Stimulated activated CD8-positive, alpha-beta memory T cell treated with anti-CD3 and anti-CD28 coated beads, Interleukin-15, amount 100 ng/mL, for 1 hour (primary cell): Measurements from ENCODE around the gene PSG3.
"Not testable (repeated sequence)": the region's sequence is repeated elsewhere in the genome, so short reads cannot be mapped to it uniquely, and the experiment has no call there.

Experiments used
- DNase-seq: peaks from one replicate; pipeline ENCODE4 v3.0.0-alpha.2; 2020; ENCODE audit warnings: low read depth

The PSG3 gene

DNA sequence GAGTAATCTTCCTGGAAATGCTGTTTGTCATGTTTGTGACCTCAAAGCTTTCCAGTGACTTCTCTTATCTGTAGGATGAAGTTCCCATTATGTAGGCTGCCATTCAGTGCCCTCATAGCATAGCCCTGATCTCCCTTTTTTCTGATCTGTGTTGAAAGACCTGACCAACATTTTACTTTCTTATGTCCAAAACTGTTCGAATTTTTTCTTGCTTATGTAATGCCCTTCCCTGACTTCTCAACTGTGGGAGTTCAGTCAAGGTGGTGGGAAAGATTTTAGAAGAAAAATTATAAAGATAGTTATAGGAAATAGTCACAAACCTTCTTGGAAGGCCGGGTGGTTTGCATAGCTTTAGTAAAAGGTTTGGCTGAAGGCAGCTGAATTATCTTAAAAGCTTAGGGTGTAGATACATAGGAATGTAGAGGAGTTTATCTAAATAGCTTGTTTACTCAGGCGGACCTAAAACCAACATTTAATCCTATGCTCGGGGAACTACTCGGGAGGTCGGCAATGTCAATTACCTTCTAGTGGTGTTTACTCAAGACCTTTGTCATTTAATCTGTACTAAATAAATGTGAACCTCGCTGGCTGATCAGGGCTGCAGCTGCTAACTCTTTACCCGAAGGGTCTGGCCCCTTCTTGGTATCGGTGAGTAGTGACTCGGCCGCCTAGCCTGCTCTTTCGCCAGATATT is 44.3 kb downstream of the PSG3 start:
- no peak for DNase-seq

DNA sequence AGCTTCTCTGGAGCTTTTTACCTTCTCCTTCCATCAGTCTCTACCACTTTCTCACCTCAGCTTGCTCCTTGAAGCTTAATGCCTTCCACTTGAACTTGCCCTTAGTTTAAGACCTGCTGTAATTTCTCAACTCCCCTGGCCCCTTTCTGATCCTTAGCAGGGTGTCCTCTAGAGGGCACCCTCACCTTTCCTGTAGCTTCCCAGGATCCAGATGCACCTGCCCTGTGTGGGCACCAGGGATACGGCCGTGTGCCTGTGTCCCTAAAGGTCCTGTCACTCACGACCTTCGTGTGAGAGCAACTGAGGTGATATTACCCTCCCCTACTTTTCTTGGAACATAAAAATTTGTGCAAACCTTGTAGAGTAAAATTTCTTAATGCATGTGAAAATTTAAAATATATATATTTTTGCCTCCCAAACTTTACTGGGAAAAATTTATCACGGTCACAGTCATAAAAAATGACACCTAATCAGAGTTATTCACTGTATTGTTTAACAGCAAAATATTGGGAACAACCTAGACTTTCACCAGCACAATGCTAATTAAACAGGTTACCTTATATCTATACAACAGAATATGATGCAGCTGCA is 46.4 kb downstream of the PSG3 start:
- DNase-seq: no peak

DNA sequence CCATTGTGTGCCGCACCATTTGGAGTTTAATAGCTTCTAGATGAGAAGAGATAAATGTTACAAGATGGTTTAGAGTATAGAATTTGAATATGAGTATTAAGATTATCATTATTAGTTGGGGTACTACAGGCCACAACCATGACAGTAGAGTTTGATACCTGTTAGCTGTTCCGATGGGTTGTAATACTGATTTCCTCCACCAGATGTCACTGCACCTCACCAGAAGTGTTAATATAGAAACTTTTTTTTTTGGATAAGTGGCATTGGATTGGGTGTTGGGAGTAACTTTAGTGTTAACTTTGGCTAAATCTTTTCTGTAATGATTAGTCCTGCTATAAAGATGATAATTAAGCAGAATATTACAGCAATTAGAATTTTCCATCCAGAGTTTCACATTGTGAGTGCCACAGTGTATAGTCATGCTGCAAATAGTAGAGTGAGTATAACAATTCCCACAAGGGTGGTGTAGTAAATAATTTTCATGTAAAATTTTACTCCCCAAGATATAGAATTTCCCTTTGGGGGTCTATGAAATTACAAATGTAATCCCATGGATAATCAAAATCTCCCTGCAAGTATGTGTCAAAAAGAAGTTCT is 56.3 kb downstream of the PSG3 start:
- DNase-seq: no peak

DNA sequence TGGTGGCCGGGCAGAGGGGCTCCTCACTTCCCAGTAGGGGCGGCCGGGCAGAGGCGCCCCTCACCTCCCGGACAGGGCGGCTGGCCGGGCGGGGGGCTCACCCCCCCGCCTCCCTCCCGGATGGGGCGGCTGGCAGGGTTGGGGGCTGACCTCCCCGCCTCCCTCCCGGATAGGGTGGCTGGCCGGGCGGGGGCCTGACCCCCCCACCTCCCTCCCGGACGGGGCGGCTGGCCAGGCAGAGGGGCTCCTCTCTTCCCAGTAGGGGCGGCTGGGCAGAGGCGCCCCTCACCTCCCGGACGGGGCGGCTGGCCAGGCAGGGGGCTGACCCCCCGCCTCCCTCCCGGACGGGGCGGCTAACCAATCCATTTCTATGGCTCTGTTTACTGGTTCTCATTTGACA is 64.0 kb downstream of the PSG3 start:
- not testable (repeated sequence) for DNase-seq

DNA sequence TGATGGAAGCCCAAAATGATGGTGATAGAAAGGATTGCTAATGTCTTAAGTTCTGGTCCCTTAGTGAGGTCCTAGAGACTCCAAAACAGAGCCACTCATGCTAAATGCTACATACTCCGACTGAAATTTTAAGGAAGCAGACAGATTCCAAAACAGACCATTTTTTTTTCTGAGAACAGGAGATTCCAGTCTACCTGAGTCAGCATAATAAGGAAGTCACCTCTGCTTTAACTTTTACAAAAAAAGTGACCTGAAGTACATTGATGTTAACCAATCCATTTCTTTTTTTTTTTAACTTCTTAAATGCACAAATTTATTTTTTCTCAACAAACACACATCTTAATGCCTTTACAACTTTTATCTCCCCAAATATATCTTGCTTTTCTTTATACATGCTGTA is 65.7 kb downstream of the PSG3 start:
- DNase-seq: not testable (repeated sequence)
